MM.1S (cell line): ENCODE measurements around the gene FIGN.

ENCODE experiments used
- DNase-seq: peaks from one replicate; pipeline ENCODE4 v3.0.0-alpha.2; 2015
- H2AFZ ChIP-seq: fragments of 300-600 bp; sonication (generic); 2 replicates; pipeline ENCODE4 v1.6.0; 2016; ENCODE audit warnings: antibody characterized with exemption, low read length
- H3F3A ChIP-seq: fragments of 300-600 bp; sonication (generic); 2 replicates; pipeline ENCODE4 v1.6.1; 2016; ENCODE audit warnings: mild to moderate bottlenecking, antibody characterized with exemption, low read length, moderate library complexity, mixed read lengths; ENCODE audit not compliant: insufficient read depth
- H3K27ac ChIP-seq: fragments of 300-600 bp; sonication (generic); 2 replicates; pipeline ENCODE4 v1.5.1; 2016; ENCODE audit warnings: mild to moderate bottlenecking, low read length
- H3K27me3 ChIP-seq: fragments of 300-600 bp; sonication (generic); replicated peaks from 2 replicates; pipeline ENCODE4 v1.6.0; 2016; ENCODE audit warnings: low read length; ENCODE audit not compliant: insufficient read depth
- H3K36me3 ChIP-seq: fragments of 300-600 bp; sonication (generic); replicated peaks from 2 replicates; pipeline ENCODE4 v1.6.1; 2016; ENCODE audit warnings: mild to moderate bottlenecking, low read length, mixed read lengths; ENCODE audit not compliant: insufficient read depth
- H3K4me1 ChIP-seq: fragments of 300-600 bp; sonication (generic); 2 replicates; pipeline ENCODE4 v1.6.1; 2016; ENCODE audit warnings: low read length, mixed read lengths
- H3K4me2 ChIP-seq: fragments of 300-600 bp; sonication (generic); 2 replicates; pipeline ENCODE4 v1.6.0; 2016; ENCODE audit warnings: low read depth, low read length
- H3K4me3 ChIP-seq: fragments of 300-600 bp; sonication (generic); 2 replicates; pipeline ENCODE4 v1.5.1; 2016; ENCODE audit warnings: low read length, mixed read lengths
- H3K79me2 ChIP-seq: fragments of 300-600 bp; sonication (generic); 2 replicates; pipeline ENCODE4 v1.6.1; 2016; ENCODE audit warnings: mixed run types, low read length, mixed read lengths
- H3K9ac ChIP-seq: fragments of 300-600 bp; sonication (generic); 2 replicates; pipeline ENCODE4 v1.6.1; 2016; ENCODE audit warnings: low read length, mixed read lengths
- H3K9me2 ChIP-seq: fragments of 300-600 bp; sonication (generic); replicated peaks from 2 replicates; pipeline ENCODE4 v1.6.1; 2016; ENCODE audit warnings: mild to moderate bottlenecking, low read length, mixed read lengths; ENCODE audit not compliant: insufficient read depth
- H3K9me3 ChIP-seq: fragments of 300-600 bp; sonication (generic); replicated peaks from 2 replicates; pipeline ENCODE4 v1.6.1; 2016; ENCODE audit warnings: mild to moderate bottlenecking, low read length, mixed read lengths; ENCODE audit not compliant: insufficient read depth
- H4K20me1 ChIP-seq: fragments of 300-600 bp; sonication (generic); 2 replicates; pipeline ENCODE4 v1.6.1; 2016; ENCODE audit warnings: mild to moderate bottlenecking, low read length, moderate library complexity, mixed read lengths; ENCODE audit not compliant: insufficient read depth
- EZH2 ChIP-seq: fragments of 300-600 bp; sonication (generic); optimal IDR thresholded peaks from 2 replicates; pipeline ENCODE3; 2017; ENCODE audit warnings: low read depth, mild to moderate bottlenecking, antibody characterized with exemption, low read length, mixed read lengths
- EZH2phosphoT487 ChIP-seq: fragments of 300-600 bp; sonication (generic); IDR thresholded peaks from 2 replicates; pipeline ENCODE4 v1.6.1; 2018; ENCODE audit warnings: antibody characterized with exemption, low read length
- TF ChIP-seq, protein P1 (sequence below): fragments of 300-600 bp; sonication (generic); IDR thresholded peaks from 2 replicates; pipeline ENCODE4 v1.5.1; 2016; ENCODE audit warnings: antibody characterized with exemption, low read length, mixed read lengths

Gene FIGN

GRCh38 chr2:163692611-163693482 lies 43.0 kb downstream of the FIGN start:
- H3K36me3 ChIP-seq: no peaks in the 10 kb centered on the region

GRCh38 chr2:163692081-163692480 lies 43.7 kb downstream of the FIGN start:
- H3K9ac ChIP-seq: no peak overlapping the region
- H4K20me1 ChIP-seq: no peaks in the 10 kb centered on the region
- H3K9me3 ChIP-seq: no peaks in the 10 kb centered on the region
- no peaks in the 10 kb centered on the region for H3F3A ChIP-seq
- no peaks in the 10 kb centered on the region for H3K4me1 ChIP-seq
- no peaks in the 10 kb centered on the region for H3K79me2 ChIP-seq
- no peak overlapping the region for H3K27ac ChIP-seq
- H3K4me3 ChIP-seq: no peak overlapping the region
- H3K36me3 ChIP-seq: no peaks in the 10 kb centered on the region
- H3K9me2 ChIP-seq: no peaks in the 10 kb centered on the region
- no peak overlapping the region for H3K4me2 ChIP-seq
- TF ChIP-seq EZH2phosphoT487 (no peak), EZH2 (no peak)
- TF ChIP-seq, protein P1, sequence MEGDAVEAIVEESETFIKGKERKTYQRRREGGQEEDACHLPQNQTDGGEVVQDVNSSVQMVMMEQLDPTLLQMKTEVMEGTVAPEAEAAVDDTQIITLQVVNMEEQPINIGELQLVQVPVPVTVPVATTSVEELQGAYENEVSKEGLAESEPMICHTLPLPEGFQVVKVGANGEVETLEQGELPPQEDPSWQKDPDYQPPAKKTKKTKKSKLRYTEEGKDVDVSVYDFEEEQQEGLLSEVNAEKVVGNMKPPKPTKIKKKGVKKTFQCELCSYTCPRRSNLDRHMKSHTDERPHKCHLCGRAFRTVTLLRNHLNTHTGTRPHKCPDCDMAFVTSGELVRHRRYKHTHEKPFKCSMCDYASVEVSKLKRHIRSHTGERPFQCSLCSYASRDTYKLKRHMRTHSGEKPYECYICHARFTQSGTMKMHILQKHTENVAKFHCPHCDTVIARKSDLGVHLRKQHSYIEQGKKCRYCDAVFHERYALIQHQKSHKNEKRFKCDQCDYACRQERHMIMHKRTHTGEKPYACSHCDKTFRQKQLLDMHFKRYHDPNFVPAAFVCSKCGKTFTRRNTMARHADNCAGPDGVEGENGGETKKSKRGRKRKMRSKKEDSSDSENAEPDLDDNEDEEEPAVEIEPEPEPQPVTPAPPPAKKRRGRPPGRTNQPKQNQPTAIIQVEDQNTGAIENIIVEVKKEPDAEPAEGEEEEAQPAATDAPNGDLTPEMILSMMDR: no peak
- H3K27me3 ChIP-seq: no peaks in the 10 kb centered on the region
- DNase-seq: no peak
- no peak overlapping the region for H2AFZ ChIP-seq

More at GRCh38 chr2:163692611-163693482, 43.0 kb downstream of the FIGN start:
- Histone ChIP-seq H4K20me1 (no peaks in the 10 kb centered on the region), H3K4me3 (no peak overlapping the region), H3K27me3 (no peaks in the 10 kb centered on the region), H3K4me1 (no peaks in the 10 kb centered on the region), H3F3A (no peaks in the 10 kb centered on the region), H2AFZ (no peak overlapping the region), H3K4me2 (no peak overlapping the region), H3K9ac (no peak overlapping the region), H3K27ac (no peak overlapping the region), H3K9me3 (no peaks in the 10 kb centered on the region), H3K79me2 (no peaks in the 10 kb centered on the region), H3K9me2 (no peaks in the 10 kb centered on the region)
- DNase-seq: no peak
- TF ChIP-seq EZH2phosphoT487 (no peak), EZH2 (no peak)
- TF ChIP-seq, protein P1: no peak

- no peak overlapping the region for H3K9ac ChIP-seq
- no peak for DNase-seq
- H3K9me2 ChIP-seq: no peaks in the 10 kb centered on the region
- H3K36me3 ChIP-seq: no peaks in the 10 kb centered on the region
- no peaks in the 10 kb centered on the region for H3K9me3 ChIP-seq
- no peak for TF ChIP-seq EZH2
- TF ChIP-seq, protein P1: no peak
- TF ChIP-seq EZH2phosphoT487: no peak
- H3K4me3 ChIP-seq: no peak overlapping the region
- H3F3A ChIP-seq: no peaks in the 10 kb centered on the region
- H3K4me1 ChIP-seq: 0 out of 2 replicates have a peak, but pooled peaks cover 4% of the 10 kb centered on the region
- no peak overlapping the region for H2AFZ ChIP-seq
- no peaks in the 10 kb centered on the region for H3K79me2 ChIP-seq
- no peak overlapping the region for H3K27ac ChIP-seq
- no peaks in the 10 kb centered on the region for H3K27me3 ChIP-seq
- H3K4me2 ChIP-seq: no peak overlapping the region
- no peaks in the 10 kb centered on the region for H4K20me1 ChIP-seq
Observed at GRCh38 chr2:163690896-163691295, 44.9 kb downstream of the FIGN start.
